ENCODE data around the gene GIPC3.
"Not testable (repeated sequence)": the region's sequence is repeated elsewhere in the genome, so short reads cannot be mapped to it uniquely, and the experiment has no call there.

GIPC3 gene

GRCh38 chr19:3576696-3577443 lies 8.4 kb upstream of the GIPC3 start:
- DNase-seq (ENCODE audit: low read depth in 2 of 2): no peak

GRCh38 chr19:3577723-3578344 lies 7.4 kb upstream of the GIPC3 start:
- no peak for DNase-seq (ENCODE audit: low read depth in 2 of 2)

- no peak for DNase-seq (ENCODE audit: low read depth in 2 of 2)
Observed at GRCh38 chr19:3578390-3578789, 6.9 kb upstream of the GIPC3 start.

DNA sequence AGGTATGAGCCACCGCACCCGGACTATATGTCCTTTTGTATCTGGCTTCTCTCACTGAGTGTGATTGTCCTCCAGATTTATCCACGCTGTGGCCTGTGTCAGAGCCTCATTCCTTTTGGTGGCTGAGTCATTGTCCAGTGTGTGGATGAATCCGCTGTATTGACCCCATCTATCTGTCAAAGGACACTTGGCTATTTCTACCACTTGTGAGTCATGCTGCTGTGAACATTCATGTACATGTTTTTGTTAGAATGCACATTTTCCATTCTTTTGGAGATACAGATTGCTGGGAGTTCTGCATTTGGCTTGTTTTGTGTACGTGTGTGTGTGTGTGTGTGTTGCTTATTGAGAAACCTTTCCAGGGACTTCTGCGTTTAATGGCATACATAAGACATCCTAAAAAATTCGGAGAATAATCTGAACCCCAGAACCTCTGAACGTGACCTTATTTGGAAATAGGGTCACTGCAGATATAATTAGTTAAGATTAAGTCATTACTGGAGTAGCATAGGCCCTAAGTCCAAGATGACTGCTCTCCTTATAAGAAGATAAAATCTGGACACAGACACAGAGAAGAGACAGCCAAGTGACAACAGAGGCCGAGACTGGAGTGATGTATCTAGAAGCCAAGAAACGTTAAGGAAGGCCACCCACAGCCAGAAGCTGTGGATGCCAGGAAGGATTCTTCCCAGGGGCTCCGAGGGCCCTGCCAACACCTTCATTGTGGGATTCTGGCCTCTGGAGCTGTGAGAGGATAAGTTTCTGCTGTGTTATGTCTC lies 4.9 kb upstream of the GIPC3 start:
- DNase-seq (ENCODE audit: low read depth in 2 of 2): no peak

GRCh38 chr19:3581792-3582191 lies 3.5 kb upstream of the GIPC3 start:
- not testable (repeated sequence) for DNase-seq (ENCODE audit: low read depth in 2 of 2)

DNA sequence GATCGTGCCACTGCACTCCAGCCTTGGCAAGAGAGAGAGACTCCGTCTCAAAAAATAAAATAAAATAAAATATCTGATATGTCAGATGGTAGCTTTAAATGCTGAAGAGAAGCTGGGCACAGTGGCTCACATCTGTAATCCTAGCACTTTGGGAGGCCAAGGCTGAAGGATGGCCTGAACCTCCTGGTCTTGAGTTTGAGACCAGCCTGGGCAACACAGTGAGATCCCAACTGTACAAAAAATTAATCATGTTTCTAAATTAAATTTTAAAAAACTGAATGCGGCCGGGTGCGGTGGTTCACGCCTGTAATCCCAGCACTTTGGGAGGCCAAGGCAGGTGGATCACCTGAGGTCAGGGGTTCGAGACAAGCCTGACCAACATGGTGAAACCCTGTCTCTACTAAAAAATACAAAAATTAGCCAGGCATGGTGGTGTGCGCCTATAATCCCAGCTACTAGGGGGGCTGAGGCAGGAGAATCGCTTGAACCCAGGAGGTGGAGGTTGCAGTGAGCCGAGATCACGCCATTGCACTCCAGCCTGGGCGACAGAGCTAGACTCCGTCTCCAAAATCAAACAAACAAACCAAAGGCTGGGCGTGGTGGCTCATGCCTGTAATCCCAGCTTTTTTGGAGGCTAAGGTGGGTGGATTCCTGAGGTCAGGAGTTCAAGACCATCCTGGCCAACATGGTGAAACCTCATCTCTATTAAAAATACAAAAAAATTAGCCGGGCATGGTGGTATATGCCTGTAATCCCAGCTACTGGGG lies 1.1 kb upstream of the GIPC3 start:
- DNase-seq (ENCODE audit: low read depth in 2 of 2): not testable (repeated sequence)

GRCh38 chr19:3586127-3586626 lies 899 bp downstream of the GIPC3 start:
- DNase-seq (ENCODE audit: low read depth in 2 of 2): peak in 1 of 2 experiments; percentile 27

GRCh38 chr19:3586707-3587346 lies 1.5 kb downstream of the GIPC3 start:
- no peak for DNase-seq (ENCODE audit: low read depth in 2 of 2)

DNA sequence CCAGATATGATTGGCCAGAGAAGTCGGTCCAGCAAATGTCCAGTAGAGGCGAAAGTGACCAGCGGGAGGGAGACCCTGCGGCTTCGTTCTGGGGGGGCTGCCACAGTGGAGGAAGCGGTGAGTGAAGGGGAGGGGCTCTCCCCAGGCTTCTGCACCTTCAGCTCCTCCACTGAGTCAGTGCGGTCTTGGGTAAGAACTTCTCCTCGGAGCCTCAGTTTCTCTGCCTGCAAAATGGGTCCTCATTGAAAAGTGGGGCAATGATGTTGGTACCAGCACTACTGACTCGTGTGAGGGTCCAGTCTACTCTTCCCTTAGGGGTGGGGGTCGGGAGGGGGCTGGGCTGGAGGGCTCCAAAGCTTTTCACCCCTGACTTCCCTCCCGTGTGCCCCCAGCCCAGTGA lies 4.2 kb downstream of the GIPC3 start:
- no peak for DNase-seq (ENCODE audit: low read depth in 2 of 2)

DNA sequence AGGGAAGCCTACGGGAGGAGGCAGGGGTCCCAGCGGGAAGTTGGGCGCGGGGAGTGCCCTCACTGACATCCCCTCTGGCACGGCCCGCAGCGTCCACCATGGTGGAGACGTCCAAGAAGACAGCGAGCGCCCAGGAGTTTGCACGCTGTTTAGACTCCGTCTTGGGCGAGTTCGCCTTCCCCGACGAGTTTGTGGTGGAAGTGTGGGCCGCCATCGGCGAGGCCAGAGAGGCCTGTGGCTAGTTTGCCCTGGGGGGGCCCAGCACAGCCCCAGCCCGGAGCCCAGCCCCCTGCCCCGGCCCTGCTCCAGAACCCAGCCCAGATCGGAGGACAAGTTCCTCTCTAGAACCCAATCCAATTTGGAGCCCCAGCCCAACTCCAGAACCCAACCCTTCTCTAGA lies 4.7 kb downstream of the GIPC3 start:
- no peak for DNase-seq (ENCODE audit: low read depth in 2 of 2)

GRCh38 chr19:3590991-3591659 lies 5.8 kb downstream of the GIPC3 start:
- DNase-seq (ENCODE audit: low read depth in 2 of 2): no peak

- DNase-seq (ENCODE audit: low read depth in 2 of 2): no peak
Observed at GRCh38 chr19:3591876-3592613, 6.8 kb downstream of the GIPC3 start.

GRCh38 chr19:3593156-3593555 lies 7.9 kb downstream of the GIPC3 start:
- no peak for DNase-seq (ENCODE audit: low read depth in 2 of 2)

GRCh38 chr19:3595521-3596061 lies 10.3 kb downstream of the GIPC3 start:
- no peak for DNase-seq (ENCODE audit: low read depth in 2 of 2)

GRCh38 chr19:3599776-3600187 lies 14.5 kb downstream of the GIPC3 start:
- no peak for DNase-seq (ENCODE audit: low read depth in 2 of 2)

- DNase-seq (ENCODE audit: low read depth in 2 of 2): no peak
Observed at GRCh38 chr19:3601021-3601420, 15.7 kb downstream of the GIPC3 start.

- no peak for DNase-seq (ENCODE audit: low read depth in 2 of 2)
Observed at GRCh38 chr19:3603121-3603811, 18.0 kb downstream of the GIPC3 start.

DNA sequence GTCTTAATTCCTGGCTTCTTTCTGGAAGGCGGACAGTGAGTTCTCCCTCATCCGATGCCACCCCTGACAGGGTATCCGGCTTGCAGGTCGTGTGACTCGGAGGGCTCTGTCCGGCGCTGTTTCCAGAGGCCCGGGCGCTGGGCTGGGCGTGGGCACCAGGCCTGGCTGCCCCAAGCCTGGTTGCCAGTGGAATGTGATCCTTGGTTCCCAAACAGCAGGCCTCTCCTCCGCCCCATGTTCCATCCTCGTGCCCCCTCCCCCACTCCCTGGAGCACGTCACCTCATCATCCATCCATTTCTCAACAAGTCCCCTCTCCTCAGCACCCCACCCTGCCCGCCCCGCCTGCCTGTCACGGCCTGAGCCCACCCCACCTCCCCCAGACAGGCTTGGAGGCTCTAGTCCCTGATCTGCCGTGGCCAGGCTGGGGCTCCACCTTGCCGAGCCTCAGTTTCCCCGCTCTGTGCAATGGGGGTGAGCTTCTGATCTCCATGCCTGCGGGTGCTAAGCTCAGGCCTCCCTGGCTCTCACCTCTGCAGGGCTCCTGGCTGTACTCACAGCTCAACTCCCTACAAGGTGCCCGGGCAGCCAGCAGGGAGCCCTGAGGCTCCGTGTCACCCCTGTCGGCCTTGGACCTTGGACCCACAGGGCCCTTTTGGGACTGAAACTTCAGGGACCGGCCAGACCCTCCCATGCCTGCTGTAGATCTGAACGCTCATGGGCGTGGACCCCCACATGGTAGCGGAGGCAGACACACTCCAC lies 19.1 kb downstream of the GIPC3 start:
- DNase-seq (ENCODE audit: low read depth in 2 of 2): no peak
